Middle frontal gyrus (tissue), 1 donor: ENCODE measurements around the gene LYPLA2.
"Not testable (repeated sequence)": the region's sequence is repeated elsewhere in the genome, so short reads cannot be mapped to it uniquely, and the experiment has no call there.

Experiments used
- DNase-seq: peaks from one replicate; pipeline ENCODE4 v3.0.0-alpha.2; 2015; ENCODE audit warnings: low spot score; ENCODE audit errors: extremely low spot score

Gene LYPLA2

DNA sequence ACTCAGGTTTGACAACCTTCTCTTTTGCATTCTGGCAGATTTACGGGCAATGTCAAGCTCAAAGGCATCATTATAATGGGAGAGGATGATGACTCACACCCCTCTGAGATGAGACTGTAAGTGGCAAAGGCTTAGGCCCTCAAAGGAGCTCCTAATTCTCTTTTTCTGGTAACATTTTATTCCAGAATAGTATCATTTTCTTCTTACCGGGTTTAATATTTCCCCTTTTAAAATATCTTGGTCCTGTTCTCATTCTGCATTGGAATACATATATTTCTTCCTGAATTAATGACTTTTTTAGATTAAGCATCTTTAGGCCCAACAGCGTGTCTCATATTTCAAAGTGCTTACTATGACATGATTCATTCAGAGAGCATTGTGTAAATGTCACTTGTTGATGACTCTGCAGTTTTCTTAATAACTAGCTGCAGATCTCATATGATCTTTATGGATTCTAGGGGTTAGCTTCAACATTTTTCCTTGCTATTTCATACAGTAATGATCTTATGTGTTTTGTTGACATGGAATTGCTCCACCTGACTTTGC lies 11.0 kb upstream of the LYPLA2 start:
- DNase-seq = no peak

DNA sequence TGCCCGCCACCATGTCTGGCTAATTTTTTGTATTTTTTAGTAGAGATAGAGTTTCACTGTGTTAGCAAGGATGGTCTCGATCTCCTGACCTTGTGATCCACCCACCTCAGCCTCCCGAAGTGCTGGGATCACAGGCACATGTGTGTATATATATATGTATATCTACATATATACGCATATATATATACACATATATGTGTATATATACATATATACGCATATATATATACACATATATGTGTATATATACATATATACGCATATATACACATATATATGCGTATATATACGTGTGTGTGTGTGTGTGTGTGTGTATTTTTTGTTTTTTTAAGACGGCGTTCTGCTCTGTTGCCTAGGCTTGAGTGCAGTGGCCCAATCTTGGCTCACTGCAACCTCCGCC lies 7.8 kb upstream of the LYPLA2 start:
- not testable (repeated sequence) for DNase-seq

- no peak for DNase-seq
Observed at GRCh38 chr1:23784846-23785245, 6.1 kb upstream of the LYPLA2 start.

- no peak for DNase-seq
Observed at GRCh38 chr1:23787701-23788100, 3.2 kb upstream of the LYPLA2 start.

- no peak for DNase-seq
Observed at GRCh38 chr1:23788695-23789094, 2.2 kb upstream of the LYPLA2 start.

DNA sequence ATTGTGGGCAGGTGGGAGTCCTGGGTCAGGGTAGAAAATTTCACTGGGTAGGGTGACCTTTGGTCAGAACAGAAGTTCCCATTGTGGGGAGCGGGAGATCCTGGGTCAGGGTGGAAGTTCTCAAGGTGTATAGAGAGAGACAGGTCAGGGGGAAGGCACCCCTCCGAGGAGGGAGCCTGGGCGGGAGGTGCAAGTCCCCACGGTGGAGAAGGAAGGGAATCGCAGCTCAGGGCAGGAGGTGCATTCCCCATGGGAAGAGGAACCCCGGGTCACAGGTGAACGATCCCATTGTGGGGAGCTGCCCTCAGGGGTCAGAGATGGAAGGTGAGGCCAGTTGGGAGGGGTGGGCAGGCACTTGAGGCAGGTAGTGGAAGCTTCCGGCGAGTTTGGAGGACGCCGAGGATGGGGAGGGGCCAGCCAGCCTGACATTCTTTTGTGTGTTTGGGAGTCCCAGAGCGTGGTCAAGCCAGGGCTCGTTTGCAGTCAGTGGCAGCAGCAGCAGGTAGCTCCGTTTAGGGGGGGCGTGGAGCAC lies 637 bp downstream of the LYPLA2 start:
- no peak for DNase-seq

GRCh38 chr1:23792151-23792945 lies 1.4 kb downstream of the LYPLA2 start:
- no peak for DNase-seq

GRCh38 chr1:23793018-23793781 lies 2.3 kb downstream of the LYPLA2 start:
- peak; percentile 20 for DNase-seq

DNA sequence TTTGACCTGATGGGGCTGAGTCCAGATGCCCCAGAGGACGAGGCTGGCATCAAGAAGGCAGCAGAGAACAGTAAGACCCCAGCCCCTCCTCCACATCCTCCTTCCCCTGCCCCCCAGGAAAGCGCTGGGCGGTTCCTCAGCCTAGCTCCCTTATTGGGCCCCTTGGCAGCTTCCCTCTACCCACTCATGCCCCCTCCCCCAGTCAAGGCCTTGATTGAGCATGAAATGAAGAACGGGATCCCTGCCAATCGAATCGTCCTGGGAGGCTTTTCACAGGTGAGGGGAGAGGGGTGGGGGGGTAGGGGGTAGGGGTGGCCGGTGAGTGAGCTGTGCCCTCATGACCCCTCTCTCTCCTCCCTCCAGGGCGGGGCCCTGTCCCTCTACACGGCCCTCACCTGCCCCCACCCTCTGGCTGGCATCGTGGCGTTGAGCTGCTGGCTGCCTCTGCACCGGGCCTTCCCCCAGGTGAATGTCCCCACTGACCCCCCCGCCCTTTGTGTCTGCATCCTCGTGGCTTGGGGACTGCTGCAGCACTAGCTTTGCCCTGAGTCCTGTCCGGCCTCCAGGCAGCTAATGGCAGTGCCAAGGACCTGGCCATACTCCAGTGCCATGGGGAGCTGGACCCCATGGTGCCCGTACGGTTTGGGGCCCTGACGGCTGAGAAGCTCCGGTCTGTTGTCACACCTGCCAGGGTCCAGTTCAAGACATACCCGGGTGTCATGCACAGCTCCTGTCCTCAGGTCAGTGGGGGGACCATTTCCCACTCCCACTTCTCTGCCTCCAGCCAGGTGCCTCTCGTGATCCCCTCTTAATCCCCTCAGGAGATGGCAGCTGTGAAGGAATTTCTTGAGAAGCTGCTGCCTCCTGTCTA lies 3.2 kb downstream of the LYPLA2 start:
- no peak for DNase-seq

GRCh38 chr1:23794732-23795182 lies 3.8 kb downstream of the LYPLA2 start:
- not testable (repeated sequence) for DNase-seq

DNA sequence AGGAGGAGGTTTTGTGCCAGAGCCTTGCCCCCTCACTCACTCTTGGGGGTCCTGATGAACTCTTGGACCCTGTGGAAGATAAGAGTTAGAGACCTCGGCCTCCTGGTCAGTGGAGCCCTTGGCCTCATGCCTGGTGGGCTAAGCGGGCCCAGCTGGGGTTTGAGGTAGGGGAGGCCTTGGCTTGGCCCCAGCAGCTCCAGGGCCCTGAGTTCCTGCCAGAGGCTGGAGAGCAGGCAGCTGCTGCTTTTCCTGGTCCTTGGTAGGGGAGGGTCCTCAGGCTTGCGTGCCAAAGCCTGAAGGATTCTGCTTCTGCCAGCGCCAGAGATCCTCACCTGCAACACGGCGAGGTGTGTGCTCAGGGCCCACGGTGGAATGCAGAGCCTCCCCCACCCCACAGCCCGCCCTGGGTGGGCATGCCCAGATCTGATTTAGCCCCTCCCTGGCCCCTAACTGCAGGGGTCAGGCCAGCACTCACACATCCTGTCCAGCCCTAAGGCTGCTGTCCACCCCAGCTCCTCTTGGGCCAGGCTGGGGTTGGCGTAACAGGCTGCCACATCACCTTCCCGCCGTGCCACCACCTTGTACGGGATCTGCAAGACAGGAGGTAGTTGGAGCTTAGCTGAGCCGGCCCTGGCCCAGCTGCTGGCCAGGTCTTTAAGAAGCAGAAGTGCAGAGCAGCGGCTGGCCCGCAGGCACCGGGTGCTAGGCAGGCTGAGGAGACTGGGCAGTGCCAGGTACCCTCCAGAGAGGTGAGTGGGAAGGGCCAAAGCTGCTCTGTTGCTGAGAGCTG lies 4.9 kb downstream of the LYPLA2 start:
- no peak for DNase-seq

DNA sequence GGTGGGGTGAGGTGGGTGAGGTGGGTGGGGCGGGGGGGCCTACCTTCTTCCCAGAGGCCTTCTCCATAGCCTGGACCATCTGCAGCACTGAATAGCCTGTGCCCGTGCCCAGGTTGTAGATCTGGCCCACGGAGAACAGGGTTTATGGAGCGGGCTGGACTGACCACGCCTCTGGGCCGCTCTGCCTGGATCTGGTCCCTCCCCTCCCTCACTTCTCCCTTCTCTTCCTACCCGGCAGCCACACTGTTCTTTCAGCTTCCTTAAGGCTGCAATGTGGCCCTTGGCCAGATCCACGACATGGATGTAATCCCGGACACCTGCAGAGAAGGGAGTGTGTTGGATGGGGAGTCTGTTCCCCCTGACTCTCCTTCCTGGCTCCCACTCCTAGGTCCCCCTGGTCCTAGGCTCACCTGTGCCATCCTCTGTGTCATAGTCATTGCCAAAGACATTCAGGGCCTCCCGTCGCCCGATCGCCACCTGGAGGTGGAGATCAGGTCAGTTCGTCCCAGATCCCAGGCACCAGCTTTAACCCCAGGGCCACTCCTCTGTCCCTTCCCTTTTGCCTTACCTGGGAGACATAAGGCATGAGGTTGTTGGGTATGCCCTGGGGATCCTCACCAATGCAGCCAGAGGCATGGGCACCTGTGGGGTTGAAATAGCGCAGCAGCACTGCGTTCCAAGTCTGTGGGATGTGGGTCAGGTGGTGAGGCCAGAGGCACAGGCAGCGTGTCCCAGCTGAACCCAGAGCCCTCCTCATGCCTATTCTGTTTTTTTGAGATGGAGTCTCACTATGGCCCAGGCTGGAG lies 5.7 kb downstream of the LYPLA2 start:
- no peak for DNase-seq

- no peak for DNase-seq
Observed at GRCh38 chr1:23797478-23798448, 6.8 kb downstream of the LYPLA2 start.

GRCh38 chr1:23798662-23799142 lies 7.8 kb downstream of the LYPLA2 start:
- DNase-seq = no peak

- DNase-seq = no peak
Observed at GRCh38 chr1:23799255-23799569, 8.3 kb downstream of the LYPLA2 start.

DNA sequence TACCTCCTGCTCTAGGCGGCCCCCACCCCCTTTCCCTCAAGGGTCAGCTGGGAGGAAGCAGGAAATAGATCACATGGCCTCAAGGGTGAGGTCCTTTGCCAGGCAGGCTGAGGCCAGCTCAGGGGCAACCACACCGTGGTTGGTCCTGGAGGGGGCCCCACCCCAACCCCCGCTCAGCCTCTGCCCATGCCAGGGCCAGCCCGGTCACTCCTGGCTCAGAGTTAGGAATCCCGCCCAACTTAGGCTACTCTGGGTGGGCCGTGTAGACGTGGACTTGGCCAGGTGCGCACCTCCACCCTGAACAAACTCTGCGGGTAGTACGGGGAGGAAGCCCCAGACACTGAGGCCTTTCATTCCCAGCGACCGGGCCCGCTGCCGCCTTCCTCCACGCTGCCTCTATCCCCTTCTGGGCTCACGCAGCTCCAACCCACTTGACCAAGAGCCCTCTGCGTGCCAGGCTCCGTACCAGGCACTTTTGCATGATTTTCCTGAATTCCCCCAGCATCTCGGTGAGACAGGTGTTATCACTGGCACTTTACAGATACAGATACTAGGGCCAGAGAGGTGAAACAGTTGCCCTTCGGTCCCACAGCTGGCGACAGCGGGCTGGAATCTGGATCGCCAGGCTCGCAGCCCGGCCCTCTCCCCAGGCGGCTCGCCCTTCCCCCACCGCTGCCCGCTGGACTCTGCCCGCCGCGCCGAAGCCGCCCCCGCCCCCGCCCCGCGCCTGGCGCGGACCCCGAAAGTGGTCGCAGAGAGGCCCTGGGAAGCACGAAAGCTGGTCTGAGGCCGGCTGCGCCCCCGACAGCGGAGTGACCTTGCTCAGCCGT lies 8.8 kb downstream of the LYPLA2 start:
- no peak for DNase-seq
